SU-DHL-6 (cell line): Measurements from ENCODE around the gene ZNF30.

ENCODE experiments used
- EZH2phosphoT487 ChIP-seq: fragments of 200-600 bp; sonication (generic), shearing (Covaris generic); conservative IDR thresholded peaks from 2 replicates; pipeline ENCODE4 v1.6.1; 2018; ENCODE audit warnings: mild to moderate bottlenecking, antibody characterized with exemption, low read length, moderate library complexity, mixed read lengths
- TF ChIP-seq, protein P1 (sequence below): fragments of 200-600 bp; sonication (generic); IDR thresholded peaks from one replicate; pipeline ENCODE4 v1.5.1; 2017; ENCODE audit warnings: antibody characterized with exemption, mild to moderate bottlenecking, low read length, moderate library complexity; ENCODE audit not compliant: insufficient read depth, poor library complexity, severe bottlenecking

DNA sequence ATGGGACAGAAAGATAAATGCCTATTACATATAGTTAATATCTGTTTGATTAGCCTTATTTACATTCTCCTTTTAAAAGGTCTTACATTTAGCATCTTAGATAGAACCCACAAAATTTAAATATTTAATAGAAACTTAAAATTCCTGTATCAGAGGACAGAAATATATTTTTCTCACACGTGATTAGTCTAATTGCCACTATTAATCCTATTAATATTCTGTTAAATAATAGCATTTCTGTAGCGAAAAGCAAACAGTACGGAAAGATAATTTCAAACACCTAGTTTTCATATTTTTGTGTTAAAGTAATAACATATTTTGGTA is 380 bp upstream of the ZNF30 start:
- TF ChIP-seq, protein P1, sequence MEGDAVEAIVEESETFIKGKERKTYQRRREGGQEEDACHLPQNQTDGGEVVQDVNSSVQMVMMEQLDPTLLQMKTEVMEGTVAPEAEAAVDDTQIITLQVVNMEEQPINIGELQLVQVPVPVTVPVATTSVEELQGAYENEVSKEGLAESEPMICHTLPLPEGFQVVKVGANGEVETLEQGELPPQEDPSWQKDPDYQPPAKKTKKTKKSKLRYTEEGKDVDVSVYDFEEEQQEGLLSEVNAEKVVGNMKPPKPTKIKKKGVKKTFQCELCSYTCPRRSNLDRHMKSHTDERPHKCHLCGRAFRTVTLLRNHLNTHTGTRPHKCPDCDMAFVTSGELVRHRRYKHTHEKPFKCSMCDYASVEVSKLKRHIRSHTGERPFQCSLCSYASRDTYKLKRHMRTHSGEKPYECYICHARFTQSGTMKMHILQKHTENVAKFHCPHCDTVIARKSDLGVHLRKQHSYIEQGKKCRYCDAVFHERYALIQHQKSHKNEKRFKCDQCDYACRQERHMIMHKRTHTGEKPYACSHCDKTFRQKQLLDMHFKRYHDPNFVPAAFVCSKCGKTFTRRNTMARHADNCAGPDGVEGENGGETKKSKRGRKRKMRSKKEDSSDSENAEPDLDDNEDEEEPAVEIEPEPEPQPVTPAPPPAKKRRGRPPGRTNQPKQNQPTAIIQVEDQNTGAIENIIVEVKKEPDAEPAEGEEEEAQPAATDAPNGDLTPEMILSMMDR: no peak
- no peak for TF ChIP-seq EZH2phosphoT487
